ENCODE measurements around the gene TLNRD1.

The TLNRD1 gene

DNA sequence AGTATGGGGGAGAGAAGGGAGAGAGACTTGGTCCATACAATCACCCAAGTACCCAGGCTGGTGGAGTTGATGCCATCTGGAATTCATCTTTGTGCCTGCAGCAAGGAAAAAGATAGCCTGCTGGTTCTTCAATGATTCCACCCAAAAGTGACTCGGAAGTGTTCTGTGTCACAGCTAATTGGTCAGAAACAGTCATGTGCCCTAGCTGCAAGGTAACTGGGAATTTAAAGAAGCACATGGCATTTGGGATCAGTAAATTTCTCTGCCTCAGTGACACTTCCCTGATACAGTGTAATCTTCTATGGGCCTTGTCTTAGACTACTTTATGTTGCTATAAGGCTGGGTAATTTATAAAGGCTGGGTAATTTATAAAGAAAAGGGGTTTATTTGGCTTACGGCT, 17.5 kb downstream of the TLNRD1 start:
- ChIA-PET CTCF (interaction anchor here (0.6 kb wide), 1 partner anchor 42 kb away, joined by 4 read pairs; no protein-coding TSS in a partner anchor), POLR2A (ENCODE audit: low non-redundant PET) (no interaction called here)
- TF ChIP-seq CTCF (conservative IDR thresholded peaks at IDR 0.05; ENCODE audit: low read depth): no peak
- no peak overlapping the region for H3K27ac ChIP-seq
- no peak for DNase-seq (ENCODE audit: low spot score)

- no peak for DNase-seq (ENCODE audit: low spot score)
- no peak overlapping the region for H3K27ac ChIP-seq
- no peak for TF ChIP-seq CTCF (conservative IDR thresholded peaks at IDR 0.05; ENCODE audit: low read depth)
- POLR2A ChIA-PET (ENCODE audit: low non-redundant PET): no interaction called here
- CTCF ChIA-PET: no interaction called here
Observed at GRCh38 chr15:81021321-81021720, 20.6 kb downstream of the TLNRD1 start.

DNA sequence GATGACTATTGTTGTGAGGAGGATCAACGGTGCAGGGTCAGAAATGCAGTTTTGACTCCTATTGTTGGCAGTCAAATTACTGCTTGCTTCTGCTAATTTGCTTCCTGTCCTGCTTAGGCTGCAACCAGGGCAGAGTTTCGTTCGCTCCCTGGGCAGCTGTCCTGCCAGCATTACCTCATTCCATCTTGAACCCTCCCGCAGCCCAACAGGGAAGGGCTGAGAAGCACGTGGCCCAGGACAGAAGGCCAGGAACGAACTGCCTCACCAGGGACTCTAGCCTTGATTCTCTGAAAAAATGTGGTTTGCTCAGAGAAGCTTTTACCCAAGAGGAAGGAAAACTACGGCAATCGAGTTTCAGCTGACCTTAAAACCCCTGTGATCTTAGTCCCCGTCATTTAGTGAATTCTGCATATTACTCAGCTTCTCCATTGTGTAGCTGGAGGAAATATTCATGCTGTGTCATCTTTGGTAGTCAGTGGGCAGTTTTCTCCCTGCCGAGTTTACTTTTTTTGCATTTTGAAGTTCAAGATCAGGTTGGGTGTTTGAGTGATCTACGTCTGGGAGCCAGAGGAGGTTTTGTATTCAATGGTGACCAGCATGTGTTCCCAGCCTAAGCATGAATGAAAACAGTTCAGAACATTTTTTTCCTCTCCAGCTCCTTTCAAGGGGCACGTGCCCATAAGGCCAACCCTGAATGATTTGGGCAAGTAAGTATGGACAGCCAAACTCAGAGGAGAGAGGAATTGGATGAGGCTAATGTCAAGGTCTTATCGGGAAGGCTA, 23.0 kb downstream of the TLNRD1 start:
- no peak overlapping the region for H3K27ac ChIP-seq
- ChIA-PET CTCF (interaction anchor here (0.6 kb wide), 2 partner anchors 22 to 314 kb away, joined by 3 read pairs; no protein-coding TSS in a partner anchor), POLR2A (ENCODE audit: low non-redundant PET) (no interaction called here)
- no peak for DNase-seq (ENCODE audit: low spot score)
- no peak for TF ChIP-seq CTCF (conservative IDR thresholded peaks at IDR 0.05; ENCODE audit: low read depth)

DNA sequence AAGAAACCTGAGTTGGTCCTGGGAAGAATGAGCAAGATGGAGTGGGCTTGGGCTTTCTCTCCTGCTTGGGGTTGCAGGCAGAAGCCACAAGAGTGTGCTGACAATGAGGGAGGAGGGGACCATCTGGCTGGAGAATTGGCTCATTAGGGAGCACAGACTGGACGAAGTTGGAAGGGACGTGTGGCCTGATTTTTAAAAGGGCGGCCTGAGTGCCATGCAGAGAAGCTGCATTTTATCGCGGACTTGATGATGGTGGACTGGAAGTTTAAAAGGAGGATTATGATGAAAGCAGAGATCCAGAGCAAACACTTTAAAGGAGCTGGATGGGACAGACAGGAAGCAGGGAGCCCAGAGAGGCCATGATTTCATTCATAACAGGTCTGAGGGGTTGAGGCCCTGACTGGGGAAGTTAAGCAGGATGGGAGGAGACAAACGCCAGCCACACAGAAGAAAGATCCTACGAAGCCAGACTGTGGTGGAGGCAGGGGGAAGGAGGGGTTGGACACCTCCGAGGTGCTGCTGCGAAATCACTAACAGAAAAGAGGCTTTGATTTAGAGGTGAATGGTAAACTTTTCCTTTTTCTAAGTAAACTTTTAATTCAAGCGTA, 23.6 kb downstream of the TLNRD1 start:
- H3K27ac ChIP-seq: no peak overlapping the region
- CTCF ChIA-PET: no interaction called here
- no peak for DNase-seq (ENCODE audit: low spot score)
- TF ChIP-seq CTCF (conservative IDR thresholded peaks at IDR 0.05; ENCODE audit: low read depth): no peak
- POLR2A ChIA-PET (ENCODE audit: low non-redundant PET): no interaction called here

DNA sequence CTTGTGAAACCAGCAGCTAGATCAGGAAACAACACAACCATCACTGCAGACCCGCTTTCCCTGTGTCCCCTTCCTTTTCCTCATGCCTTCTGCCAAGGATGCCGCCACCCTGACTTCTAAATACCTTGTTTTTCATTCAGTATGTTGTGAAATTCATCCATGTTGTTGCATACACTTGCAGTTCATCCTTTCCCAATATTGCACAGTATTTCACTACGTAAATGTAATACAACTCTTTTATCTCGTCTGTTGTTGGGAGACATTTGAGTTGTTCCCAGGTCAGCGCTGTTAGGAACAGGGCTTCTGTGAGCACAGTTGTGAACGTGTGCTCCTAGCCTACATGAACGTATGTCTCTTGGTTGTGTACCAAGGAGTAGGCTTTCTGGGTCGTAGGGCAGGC, 24.2 kb downstream of the TLNRD1 start:
- no peak for DNase-seq (ENCODE audit: low spot score)
- POLR2A ChIA-PET (ENCODE audit: low non-redundant PET): no interaction called here
- CTCF ChIA-PET: no interaction called here
- H3K27ac ChIP-seq: no peak overlapping the region
- no peak for TF ChIP-seq CTCF (conservative IDR thresholded peaks at IDR 0.05; ENCODE audit: low read depth)

GRCh38 chr15:81025721-81026370, 25.1 kb downstream of the TLNRD1 start:
- CTCF ChIA-PET: interaction anchor here (0.6 kb wide), 1 partner anchor 16 kb away, joined by 4 read pairs; no protein-coding TSS in a partner anchor
- DNase-seq (ENCODE audit: low spot score): no peak
- H3K27ac ChIP-seq: no peak overlapping the region
- POLR2A ChIA-PET (ENCODE audit: low non-redundant PET): no interaction called here
- no peak for TF ChIP-seq CTCF (conservative IDR thresholded peaks at IDR 0.05; ENCODE audit: low read depth)

Measured in RWPE1 (cell line).